DOHH2 (cell line): ENCODE measurements around the gene IL1R1.

ENCODE experiments used
- H3F3A ChIP-seq: fragments of 200-600 bp; sonication (generic), shearing (Covaris generic); 2 replicates; pipeline ENCODE4 v1.6.0; 2016; ENCODE audit warnings: antibody characterized with exemption, mild to moderate bottlenecking; ENCODE audit not compliant: control insufficient read depth, insufficient read depth
- H3K27ac ChIP-seq: fragments of 200-600 bp; sonication (generic); 2 replicates; pipeline ENCODE4 v1.5.1; 2014; ENCODE audit warnings: low read depth, mild to moderate bottlenecking, low read length, moderate library complexity
- H3K27me3 ChIP-seq: fragments of 200-600 bp; sonication (generic); 2 replicates; pipeline ENCODE4 v1.6.1; 2014; ENCODE audit warnings: mild to moderate bottlenecking, low read length, mixed read lengths; ENCODE audit not compliant: control insufficient read depth
- H3K36me3 ChIP-seq: fragments of 200-600 bp; sonication (generic); 2 replicates; pipeline ENCODE4 v1.6.1; 2014; ENCODE audit warnings: mild to moderate bottlenecking, low read length, moderate library complexity, mixed read lengths; ENCODE audit not compliant: control insufficient read depth
- H3K4me1 ChIP-seq: fragments of 200-600 bp; sonication (generic); 2 replicates; pipeline ENCODE4 v1.6.1; 2014; ENCODE audit warnings: mild to moderate bottlenecking, low read length, mixed read lengths; ENCODE audit not compliant: control insufficient read depth
- H3K4me2 ChIP-seq: fragments of 200-600 bp; sonication (generic); 2 replicates; pipeline ENCODE4 v1.6.0; 2014; ENCODE audit warnings: mild to moderate bottlenecking, low read length, moderate library complexity
- H3K4me3 ChIP-seq: fragments of 200-600 bp; sonication (generic); 2 replicates; pipeline ENCODE4 v1.5.1; 2014; ENCODE audit warnings: mild to moderate bottlenecking, low read length, mixed read lengths
- H3K79me2 ChIP-seq: fragments of 200-600 bp; sonication (generic); 2 replicates; pipeline ENCODE4 v1.6.1; 2014; ENCODE audit warnings: mild to moderate bottlenecking, low read length, mixed read lengths; ENCODE audit not compliant: control insufficient read depth
- H3K9me2 ChIP-seq: fragments of 200-600 bp; sonication (generic); replicated peaks from 2 replicates; pipeline ENCODE4 v1.6.1; 2014; ENCODE audit warnings: mild to moderate bottlenecking, low read length, mixed read lengths; ENCODE audit not compliant: control insufficient read depth
- H3K9me3 ChIP-seq: fragments of 200-600 bp; sonication (generic); 2 replicates; pipeline ENCODE4 v1.6.1; 2014; ENCODE audit warnings: antibody characterized with exemption, low read length, mixed read lengths; ENCODE audit not compliant: control insufficient read depth, insufficient read depth
- H4K20me1 ChIP-seq: fragments of 200-600 bp; sonication (generic); 2 replicates; pipeline ENCODE4 v1.6.0; 2014; ENCODE audit warnings: low read depth, mild to moderate bottlenecking, antibody characterized with exemption, low read length, moderate library complexity; ENCODE audit not compliant: control insufficient read depth, insufficient read depth
- EZH2phosphoT487 ChIP-seq: fragments of 200-600 bp; sonication (generic); IDR thresholded peaks from 2 replicates; pipeline ENCODE4 v1.6.1; 2017; ENCODE audit warnings: borderline replicate concordance, mild to moderate bottlenecking, antibody characterized with exemption, low read length, moderate library complexity, mixed read lengths
- TF ChIP-seq, protein P1 (sequence below): fragments of 200-600 bp; sonication (generic); IDR thresholded peaks from one replicate; pipeline ENCODE4 v1.5.1; 2014; ENCODE audit warnings: antibody characterized with exemption, mild to moderate bottlenecking, low read depth, low read length; ENCODE audit not compliant: poor library complexity, severe bottlenecking

The IL1R1 gene

DNA sequence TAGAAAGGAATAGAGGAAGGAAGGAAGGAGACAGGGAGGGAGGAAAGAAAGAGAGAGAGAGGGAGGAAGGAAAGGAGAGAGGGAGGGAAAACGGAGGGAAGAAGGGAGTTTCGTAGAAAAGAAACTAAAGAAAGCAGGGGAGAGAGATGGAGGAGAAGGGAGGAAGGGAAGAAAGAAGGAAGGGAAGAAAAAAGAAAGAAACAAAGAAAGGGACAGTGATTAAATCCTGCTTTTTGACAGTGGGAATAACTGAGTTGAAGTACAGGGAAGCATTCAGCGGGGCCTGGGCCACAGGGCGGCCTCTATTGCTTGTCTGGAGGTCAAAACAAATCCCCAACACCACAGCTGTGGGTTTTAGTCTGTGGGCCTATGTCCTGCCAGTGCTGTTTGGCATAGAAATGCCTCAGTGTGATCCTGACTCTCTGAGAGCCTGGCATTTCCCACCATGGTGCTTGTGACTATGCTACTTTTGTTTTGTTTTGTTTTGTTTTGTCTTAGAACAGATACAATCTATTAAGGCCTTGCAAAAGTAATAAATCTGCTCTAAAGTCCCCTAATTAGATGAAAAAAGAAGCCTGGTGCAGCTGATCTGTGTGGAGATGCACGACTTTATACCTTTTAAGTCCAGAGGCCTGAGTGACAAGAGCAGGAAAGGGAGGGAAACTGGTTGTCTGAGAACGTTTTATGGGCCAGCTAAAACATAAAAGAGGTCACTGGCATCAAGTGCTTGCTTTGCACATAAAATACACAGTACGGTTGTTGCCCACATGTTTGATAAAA is 84.3 kb downstream of the IL1R1 start:
- Histone ChIP-seq H3F3A (no peaks in the 10 kb centered on the region), H3K9me2 (no peaks in the 10 kb centered on the region), H3K4me1 (no peaks in the 10 kb centered on the region), H3K79me2 (no peaks in the 10 kb centered on the region), H3K4me3 (no peak overlapping the region), H4K20me1 (no peaks in the 10 kb centered on the region), H3K36me3 (no peaks in the 10 kb centered on the region), H3K4me2 (no peak overlapping the region), H3K9me3 (no peaks in the 10 kb centered on the region), H3K27me3 (no peaks in the 10 kb centered on the region), H3K27ac (no peak overlapping the region)
- TF ChIP-seq EZH2phosphoT487, result no peak
- TF ChIP-seq, protein P1, sequence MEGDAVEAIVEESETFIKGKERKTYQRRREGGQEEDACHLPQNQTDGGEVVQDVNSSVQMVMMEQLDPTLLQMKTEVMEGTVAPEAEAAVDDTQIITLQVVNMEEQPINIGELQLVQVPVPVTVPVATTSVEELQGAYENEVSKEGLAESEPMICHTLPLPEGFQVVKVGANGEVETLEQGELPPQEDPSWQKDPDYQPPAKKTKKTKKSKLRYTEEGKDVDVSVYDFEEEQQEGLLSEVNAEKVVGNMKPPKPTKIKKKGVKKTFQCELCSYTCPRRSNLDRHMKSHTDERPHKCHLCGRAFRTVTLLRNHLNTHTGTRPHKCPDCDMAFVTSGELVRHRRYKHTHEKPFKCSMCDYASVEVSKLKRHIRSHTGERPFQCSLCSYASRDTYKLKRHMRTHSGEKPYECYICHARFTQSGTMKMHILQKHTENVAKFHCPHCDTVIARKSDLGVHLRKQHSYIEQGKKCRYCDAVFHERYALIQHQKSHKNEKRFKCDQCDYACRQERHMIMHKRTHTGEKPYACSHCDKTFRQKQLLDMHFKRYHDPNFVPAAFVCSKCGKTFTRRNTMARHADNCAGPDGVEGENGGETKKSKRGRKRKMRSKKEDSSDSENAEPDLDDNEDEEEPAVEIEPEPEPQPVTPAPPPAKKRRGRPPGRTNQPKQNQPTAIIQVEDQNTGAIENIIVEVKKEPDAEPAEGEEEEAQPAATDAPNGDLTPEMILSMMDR, result no peak

DNA sequence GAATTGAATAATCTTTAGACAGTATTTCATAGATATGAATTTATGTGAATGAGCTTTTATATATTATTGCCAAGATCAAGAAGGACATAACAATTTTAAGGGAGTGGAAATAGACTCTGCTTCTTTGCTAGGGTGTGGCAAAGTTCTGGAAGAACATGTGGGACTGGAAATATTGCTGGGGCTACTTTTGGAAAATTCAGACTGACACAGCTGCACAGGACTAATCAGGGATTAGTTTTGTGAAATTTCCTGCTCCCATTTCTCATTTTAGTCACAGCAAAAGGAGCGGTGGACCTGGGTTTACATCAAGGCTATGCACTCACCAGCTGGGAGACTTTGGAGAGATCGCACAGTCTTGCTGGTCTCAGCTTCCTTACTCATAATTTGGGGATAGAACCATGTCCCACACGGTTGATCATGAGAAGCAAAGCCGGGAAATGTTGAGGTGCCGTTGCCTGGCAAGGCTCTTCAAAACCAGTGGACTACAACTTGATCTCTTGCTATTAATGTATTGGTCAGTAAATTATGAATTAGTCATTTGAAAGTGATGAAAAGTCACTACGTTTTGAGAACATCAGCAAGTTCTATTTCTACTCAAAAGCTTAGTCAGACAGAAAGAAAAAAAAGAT is 86.7 kb downstream of the IL1R1 start:
- no peak for TF ChIP-seq EZH2phosphoT487
- TF ChIP-seq, protein P1, result no peak
- H3K9me3 ChIP-seq, result no peaks in the 10 kb centered on the region
- no peaks in the 10 kb centered on the region for H3F3A ChIP-seq
- no peak overlapping the region for H3K4me2 ChIP-seq
- no peaks in the 10 kb centered on the region for H3K9me2 ChIP-seq
- H3K79me2 ChIP-seq, result no peaks in the 10 kb centered on the region
- no peaks in the 10 kb centered on the region for H3K27me3 ChIP-seq
- H3K4me3 ChIP-seq, result no peak overlapping the region
- no peaks in the 10 kb centered on the region for H3K36me3 ChIP-seq
- H3K27ac ChIP-seq, result no peak overlapping the region
- H4K20me1 ChIP-seq, result no peaks in the 10 kb centered on the region
- H3K4me1 ChIP-seq, result no peaks in the 10 kb centered on the region
